Vagina (tissue), 2 donors: Measurements from ENCODE around the gene TBC1D16. TPM values are rescaled to one million over a fixed set of nuclear protein-coding genes. Genes with fewer than 3 reads are reported as not detected.

Experiments
- DNase-seq, 2 donors: peaks; one replicate each; pipeline ENCODE4 v3.0.0-alpha.2; 2017; ENCODE audit errors: extremely low spot score in 2 of 2
- H3K27ac ChIP-seq: fragments of 200-600 bp; sonication (generic); one replicate; pipeline ENCODE4 v1.5.1; 2019
- H3K27me3 ChIP-seq: fragments of 200-600 bp; sonication (generic); one replicate; pipeline ENCODE4 v1.5.1; 2019
- H3K36me3 ChIP-seq, 2 donors: fragments of 200-600 bp; sonication (generic); one replicate each; pipeline ENCODE4 v1.5.1; 2017 to 2019
- H3K4me1 ChIP-seq: fragments of 200-600 bp; sonication (generic); one replicate; pipeline ENCODE4 v1.5.1; 2019
- H3K4me3 ChIP-seq, 2 donors: fragments of 200-600 bp; sonication (generic); 1 replicate in 1 of 2; 2 replicates in 1 of 2; pipeline ENCODE4 v1.5.1; 2016 to 2019
- H3K9me3 ChIP-seq: fragments of 200-600 bp; sonication (generic); one replicate; pipeline ENCODE4 v1.5.1; 2019
- POLR2A ChIP-seq, 2 donors: fragments of 450-650 bp; IDR thresholded peaks; one replicate each; pipeline ENCODE4 v1.6.1; 2017; ENCODE audit warnings: antibody characterized with exemption in 2 of 2, mild to moderate bottlenecking in 2 of 2, moderate library complexity in 2 of 2
- POLR2AphosphoS5 ChIP-seq, 2 donors: sonication (generic); formaldehyde crosslinking; IDR thresholded peaks; one replicate each; pipeline ENCODE4 v1.9.0; 2017; ENCODE audit warnings: antibody characterized with exemption in 2 of 2, mild to moderate bottlenecking in 2 of 2, low read depth in 1 of 2; ENCODE audit not compliant: insufficient read depth in 1 of 2
- intact Hi-C: fragments of 100-400 bp; cut with DNase I; formaldehyde crosslinking; loops from one replicate; pipeline ENCODE4 v1.15.1; 2023
- total RNA-seq: library from RNA; depleted of rRNA; stranded (reverse); fragments of >200 nt; gene quantifications from one replicate; pipeline ENCODE4 v1.2.3, GENCODE V29; 2016
- TF ChIP-seq, protein P1 (sequence below), 3 experiments: fragments of 450-650 bp in 2 of 3; fragments of 200-600 bp in 1 of 3; sonication (generic) in 1 of 3; IDR thresholded peaks; one replicate each; pipeline ENCODE4 v1.5.1; 2017 to 2019; ENCODE audit warnings: antibody characterized with exemption in 3 of 3, mild to moderate bottlenecking in 2 of 3, moderate library complexity in 2 of 3

TBC1D16 gene
- total RNA-seq, 1 donor from 2014 or later, result 18.2 TPM

DNA sequence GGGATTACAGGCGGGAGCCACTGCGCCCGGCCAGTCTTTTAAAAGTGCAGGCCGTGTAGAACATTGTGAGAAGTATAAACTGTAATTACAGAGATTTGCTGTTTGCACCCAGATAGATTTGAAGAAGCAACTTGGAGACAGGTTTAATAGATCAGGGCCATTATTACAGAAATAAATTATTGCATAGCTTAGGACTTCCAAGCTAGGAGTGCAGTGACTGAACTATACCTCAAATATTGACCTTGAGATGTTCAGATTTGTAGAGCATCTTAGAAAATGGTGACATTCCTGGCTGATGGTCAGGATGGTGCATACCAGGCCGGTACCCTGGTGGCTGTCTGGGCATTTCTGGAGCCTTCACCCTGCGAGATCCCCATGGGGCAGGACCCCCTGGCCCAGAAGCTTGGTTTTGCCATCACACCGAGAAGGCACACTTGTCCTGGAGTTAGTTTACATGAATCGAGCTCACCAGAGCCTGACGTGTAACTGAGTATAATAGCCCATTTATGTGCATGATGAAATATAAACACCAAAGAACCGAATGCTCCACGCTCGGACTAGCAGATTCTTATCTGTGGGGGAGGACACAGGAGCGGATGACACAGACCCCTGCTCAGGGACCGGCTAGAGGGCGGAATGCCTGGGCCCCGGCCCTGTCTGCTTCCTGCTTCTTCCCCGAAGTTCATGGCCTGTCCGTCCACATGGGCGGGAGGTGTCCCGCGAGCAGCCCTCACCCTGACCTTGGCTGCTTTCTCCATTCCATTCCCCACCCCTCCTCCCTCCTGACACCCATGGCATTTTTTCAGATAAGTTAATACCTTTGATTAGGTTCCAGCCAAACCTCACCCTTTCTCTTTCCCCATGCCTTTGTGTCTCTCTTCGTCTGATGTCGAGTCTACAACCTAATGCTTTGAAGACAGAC lies 32.9 kb upstream of the TBC1D16 start:
- H3K27ac ChIP-seq, result peak overlapping the region; percentile 81
- no peak for DNase-seq
- no peaks in the 10 kb centered on the region for H3K9me3 ChIP-seq
- intact Hi-C loops, result no loop called here
- no peaks in the 10 kb centered on the region for H3K36me3 ChIP-seq
- H3K4me1 ChIP-seq, result peaks cover 40% of the 10 kb centered on the region
- no peaks in the 10 kb centered on the region for H3K27me3 ChIP-seq
- H3K4me3 ChIP-seq, result no peak overlapping the region
- TF ChIP-seq POLR2AphosphoS5 (IDR thresholded peaks at IDR 0.05; ENCODE audit: insufficient read depth in 1 of 2, low read depth in 1 of 2), result peak; percentile 40 to 76
- TF ChIP-seq, protein P1, sequence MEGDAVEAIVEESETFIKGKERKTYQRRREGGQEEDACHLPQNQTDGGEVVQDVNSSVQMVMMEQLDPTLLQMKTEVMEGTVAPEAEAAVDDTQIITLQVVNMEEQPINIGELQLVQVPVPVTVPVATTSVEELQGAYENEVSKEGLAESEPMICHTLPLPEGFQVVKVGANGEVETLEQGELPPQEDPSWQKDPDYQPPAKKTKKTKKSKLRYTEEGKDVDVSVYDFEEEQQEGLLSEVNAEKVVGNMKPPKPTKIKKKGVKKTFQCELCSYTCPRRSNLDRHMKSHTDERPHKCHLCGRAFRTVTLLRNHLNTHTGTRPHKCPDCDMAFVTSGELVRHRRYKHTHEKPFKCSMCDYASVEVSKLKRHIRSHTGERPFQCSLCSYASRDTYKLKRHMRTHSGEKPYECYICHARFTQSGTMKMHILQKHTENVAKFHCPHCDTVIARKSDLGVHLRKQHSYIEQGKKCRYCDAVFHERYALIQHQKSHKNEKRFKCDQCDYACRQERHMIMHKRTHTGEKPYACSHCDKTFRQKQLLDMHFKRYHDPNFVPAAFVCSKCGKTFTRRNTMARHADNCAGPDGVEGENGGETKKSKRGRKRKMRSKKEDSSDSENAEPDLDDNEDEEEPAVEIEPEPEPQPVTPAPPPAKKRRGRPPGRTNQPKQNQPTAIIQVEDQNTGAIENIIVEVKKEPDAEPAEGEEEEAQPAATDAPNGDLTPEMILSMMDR (IDR thresholded peaks at IDR 0.05), result no peak
- TF ChIP-seq POLR2A (IDR thresholded peaks at IDR 0.05), result no peak

DNA sequence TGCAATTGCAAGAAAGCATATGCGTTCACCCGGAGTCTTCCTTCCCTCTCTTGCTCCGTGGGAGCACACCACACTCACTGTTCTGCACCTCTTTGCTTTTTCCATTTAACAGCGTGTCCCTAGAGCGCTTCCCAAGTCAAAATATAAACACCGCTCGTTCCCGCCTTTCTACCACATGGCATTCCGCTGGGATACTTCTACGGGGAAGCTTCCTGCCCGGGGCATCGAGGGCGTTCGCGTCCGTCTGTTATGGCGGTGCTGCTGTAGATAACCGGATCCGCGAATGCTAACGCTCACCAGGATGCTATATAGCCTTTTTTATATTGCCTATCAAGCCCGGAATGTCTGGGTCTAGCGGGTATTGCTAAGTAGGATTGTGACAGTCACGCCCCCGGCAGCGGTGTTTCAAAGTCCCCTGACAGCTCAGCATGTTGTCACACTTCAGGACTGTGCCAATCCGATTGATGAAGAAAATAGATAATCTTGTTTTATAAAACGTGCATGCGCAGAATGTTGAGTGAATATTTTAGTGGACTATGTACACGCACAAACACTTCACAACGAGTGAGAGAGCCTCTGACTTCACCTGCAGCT lies 31.8 kb upstream of the TBC1D16 start:
- H3K4me1 ChIP-seq, result peaks cover 40% of the 10 kb centered on the region
- H3K4me3 ChIP-seq, result no peak overlapping the region
- no peak for DNase-seq
- no peaks in the 10 kb centered on the region for H3K27me3 ChIP-seq
- H3K9me3 ChIP-seq, result no peaks in the 10 kb centered on the region
- H3K27ac ChIP-seq, result no peak overlapping the region
- no peak for TF ChIP-seq POLR2AphosphoS5 (IDR thresholded peaks at IDR 0.05; ENCODE audit: insufficient read depth in 1 of 2, low read depth in 1 of 2)
- H3K36me3 ChIP-seq, result no peaks in the 10 kb centered on the region
- intact Hi-C loops, result no loop called here

- no peak overlapping the region for H3K27ac ChIP-seq
- H3K27me3 ChIP-seq, result no peaks in the 10 kb centered on the region
- no peak overlapping the region for H3K4me3 ChIP-seq
- no peak for DNase-seq
- no peaks in the 10 kb centered on the region for H3K36me3 ChIP-seq
- intact Hi-C loops, result no loop called here
- peaks cover 25% of the 10 kb centered on the region for H3K4me1 ChIP-seq
- TF ChIP-seq POLR2AphosphoS5 (IDR thresholded peaks at IDR 0.05; ENCODE audit: insufficient read depth in 1 of 2, low read depth in 1 of 2), result no peak
- TF ChIP-seq, protein P1 (IDR thresholded peaks at IDR 0.05), result no peak
- no peak for TF ChIP-seq POLR2A (IDR thresholded peaks at IDR 0.05)
- no peaks in the 10 kb centered on the region for H3K9me3 ChIP-seq
Measured at GRCh38 chr17:80065478-80066170, 30.0 kb upstream of the TBC1D16 start.

DNA sequence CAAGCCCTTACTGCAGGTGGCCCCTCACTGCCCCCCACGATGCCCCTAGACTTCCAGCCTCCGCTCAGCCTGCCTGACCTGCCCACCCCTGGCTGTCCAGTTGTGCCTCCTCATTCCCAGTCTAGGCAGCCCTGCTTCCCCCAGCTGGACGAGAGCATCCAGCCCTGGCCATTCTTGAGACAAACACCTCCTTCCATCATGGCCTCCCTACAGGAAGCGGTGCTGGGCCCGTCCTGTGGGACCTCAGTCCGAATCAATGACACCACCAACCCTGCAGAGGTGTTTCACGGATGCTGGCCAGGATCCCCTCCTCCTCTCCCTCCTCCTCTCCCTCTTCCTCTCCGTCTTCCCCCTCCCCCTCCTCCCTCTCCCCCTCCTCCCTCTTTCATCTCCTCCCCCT lies 29.0 kb upstream of the TBC1D16 start:
- no peak overlapping the region for H3K4me3 ChIP-seq
- H3K4me1 ChIP-seq, result peaks cover 19% of the 10 kb centered on the region
- TF ChIP-seq, protein P1 (IDR thresholded peaks at IDR 0.05), result no peak
- no peak for TF ChIP-seq POLR2AphosphoS5 (IDR thresholded peaks at IDR 0.05; ENCODE audit: insufficient read depth in 1 of 2, low read depth in 1 of 2)
- TF ChIP-seq POLR2A (IDR thresholded peaks at IDR 0.05), result no peak
- intact Hi-C loops, result no loop called here
- peak overlapping the region; percentile 49 for H3K27ac ChIP-seq
- H3K9me3 ChIP-seq, result no peaks in the 10 kb centered on the region
- H3K27me3 ChIP-seq, result no peaks in the 10 kb centered on the region
- no peaks in the 10 kb centered on the region for H3K36me3 ChIP-seq
- DNase-seq, result no peak

DNA sequence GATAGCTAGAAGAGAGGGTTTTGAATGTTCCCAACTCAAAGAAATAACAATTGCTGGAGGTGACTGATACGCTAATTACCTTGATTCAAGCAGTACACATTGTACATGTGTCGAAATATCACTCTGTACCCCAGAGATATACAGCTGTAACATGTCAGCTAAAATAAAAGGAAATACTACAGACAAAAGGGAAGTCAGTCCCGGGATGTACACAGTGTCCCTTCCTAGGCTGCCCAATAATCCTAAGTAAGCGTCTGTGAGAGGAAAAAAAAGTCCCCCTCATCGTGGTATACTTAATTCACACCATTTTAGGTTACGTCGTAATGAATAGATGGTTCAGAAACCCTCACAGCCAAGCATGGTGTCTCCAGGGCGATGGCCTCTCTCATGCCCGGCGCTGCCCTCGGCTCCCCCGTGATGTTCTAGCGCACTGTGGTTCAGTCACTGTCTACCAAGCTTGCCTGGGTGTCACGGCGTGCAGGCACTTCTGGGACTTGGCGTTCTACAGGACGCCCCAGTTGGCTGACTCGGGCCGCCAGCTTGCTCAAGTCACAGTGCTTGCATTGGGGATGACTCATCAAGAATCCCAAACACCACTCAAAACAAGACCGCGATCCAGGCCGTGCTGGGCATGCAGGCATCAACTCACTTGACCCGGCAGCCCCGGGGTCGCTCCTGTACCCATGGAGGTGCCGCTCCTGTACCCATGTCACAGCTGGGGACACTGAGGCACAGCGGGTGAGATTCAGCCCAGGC lies 28.3 kb upstream of the TBC1D16 start:
- Histone ChIP-seq H3K36me3 (no peaks in the 10 kb centered on the region), H3K9me3 (no peaks in the 10 kb centered on the region), H3K4me3 (no peak overlapping the region), H3K4me1 (peaks cover 12% of the 10 kb centered on the region), H3K27me3 (no peaks in the 10 kb centered on the region), H3K27ac (peak overlapping the region; percentile 49)
- TF ChIP-seq, protein P1 (IDR thresholded peaks at IDR 0.05), result no peak
- peak in 1 of 2 donors; percentile 77 for TF ChIP-seq POLR2AphosphoS5 (IDR thresholded peaks at IDR 0.05; ENCODE audit: insufficient read depth in 1 of 2, low read depth in 1 of 2)
- intact Hi-C loops, result no loop called here
- no peak for DNase-seq
